K562 (cell line): ENCODE data around the gene RNASEH2A. TPM values are rescaled to one million over a fixed set of nuclear protein-coding genes. Genes with fewer than 3 reads are reported as not detected.

Experiments
- CHD2 ChIP-seq: IDR thresholded peaks from 2 replicates; pipeline ENCODE4 v1.6.1; 2011; ENCODE audit warnings: low read depth, low read length
- CREBBP ChIP-seq: IDR thresholded peaks from one replicate; pipeline ENCODE4 v1.6.1; 2012; ENCODE audit warnings: low read depth, mild to moderate bottlenecking, control low read depth, inconsistent platforms, low read length
- CXXC5 ChIP-seq: fragments of 250-450 bp; sonication (Bioruptor Pico); IDR thresholded peaks from 2 replicates; pipeline ENCODE4 v1.8.0; 2022; ENCODE audit warnings: inconsistent platforms, mild to moderate bottlenecking, moderate library complexity
- E2F4 ChIP-seq: sonication (generic); formaldehyde crosslinking; IDR thresholded peaks from 2 replicates; pipeline ENCODE4 v1.8.0; 2022; ENCODE audit warnings: mild to moderate bottlenecking, low read depth, missing genetic modification reagents
- FOXJ3 ChIP-seq: sonication (generic); formaldehyde crosslinking; IDR thresholded peaks from 2 replicates; pipeline ENCODE4 v1.4.0; 2020; ENCODE audit warnings: mild to moderate bottlenecking, missing genetic modification reagents
- MAFG ChIP-seq: fragments of 450-650 bp; conservative IDR thresholded peaks from 2 replicates; pipeline ENCODE4 v1.6.1; 2016; ENCODE audit warnings: missing genetic modification characterization, missing compliant biosample characterization
- MGA ChIP-seq: fragments of 450-650 bp; IDR thresholded peaks from 2 replicates; pipeline ENCODE4 v1.6.1; 2016; ENCODE audit warnings: mild to moderate bottlenecking, moderate library complexity
- NR2C1 ChIP-seq, 2 experiments: fragments of 450-650 bp; IDR thresholded peaks; 2 replicates each; pipeline ENCODE4 v1.6.1; 2017; ENCODE audit warnings: mild to moderate bottlenecking in 2 of 2, antibody characterized with exemption in 1 of 2, inconsistent platforms in 1 of 2, missing compliant biosample characterization in 1 of 2, missing genetic modification characterization in 1 of 2
- PCBP1 ChIP-seq: fragments of 200-400 bp; formaldehyde crosslinking; IDR thresholded peaks from 2 replicates; pipeline ENCODE4 v1.6.1; 2018; ENCODE audit warnings: mild to moderate bottlenecking, low read depth, low read length; ENCODE audit not compliant: poor library complexity, severe bottlenecking
- POLR2A ChIP-seq: fragments of 450-650 bp; conservative IDR thresholded peaks from 2 replicates; pipeline ENCODE4 v1.6.1; 2016
- RNF2 ChIP-seq: sonication (generic); IDR thresholded peaks from 2 replicates; pipeline ENCODE4 v1.6.1; 2016
- SETDB1 ChIP-seq: IDR thresholded peaks from one replicate; pipeline ENCODE4 v1.6.1; 2012; ENCODE audit warnings: low read length, control low read depth, inconsistent platforms
- THAP12 ChIP-seq: fragments of 250-450 bp; sonication (Bioruptor Pico); IDR thresholded peaks from 2 replicates; pipeline ENCODE4 v1.9.0; 2021; ENCODE audit warnings: mild to moderate bottlenecking, inconsistent platforms
- ZNF583 ChIP-seq: fragments of 250-450 bp; sonication (Bioruptor Pico); IDR thresholded peaks from 2 replicates; pipeline ENCODE4 v1.4.0; 2020
- ZNF785 ChIP-seq: fragments of 250-450 bp; sonication (Bioruptor Pico); IDR thresholded peaks from 2 replicates; pipeline ENCODE4 v1.4.0; 2020; ENCODE audit warnings: mild to moderate bottlenecking
- polyA plus RNA-seq, 8 experiments: library from polyadenylated mRNA; depleted of rRNA in 4 of 8; stranded (reverse) in 5 of 8; unstranded in 3 of 8; fragments of >200 nt; fragmentation: Nextera tagmentation in 2 of 8; fragmentation: Illumina TruSeq in 1 of 8; extraction: Ambion mirVana in 2 of 8; extraction: Trizol in 1 of 8; gene quantifications; 2 replicates each; pipeline versions ENCODE4 v1.2.1 to v1.2.3, GENCODE V29; 2011 to 2014; ENCODE audit warnings: inconsistent platforms in 1 of 8, missing spikeins in 1 of 8
- total RNA-seq, 7 experiments: library from RNA; depleted of rRNA in 6 of 7; stranded (reverse); fragments of >200 nt in 6 of 7; fragmentation: Illumina TruSeq in 2 of 7; extraction: Trizol in 2 of 7; gene quantifications; 2 replicates each; pipeline versions ENCODE4 v1.2.1 to v1.2.3, GENCODE V29; 2011 to 2021; ENCODE audit warnings: low replicate concordance in 1 of 7

Gene RNASEH2A
- total and polyA plus RNA-seq, 9 of the 15 experiments (the other 6 are each of a cell fraction or from before 2014, with no cell fraction given): 22.3 to 78.0 (median 61.7) TPM

- TF ChIP-seq THAP12: no peak
- TF ChIP-seq SETDB1: no peak
- TF ChIP-seq ZNF785 (CRISPR knock-in tag): no peak
- TF ChIP-seq CREBBP: no peak
- no peak for TF ChIP-seq CHD2
- 0 out of 2 replicates have a peak, but pooled peaks have one; percentile 30 for TF ChIP-seq POLR2A
- TF ChIP-seq RNF2: peak; percentile 86
- no peak for TF ChIP-seq PCBP1
- TF ChIP-seq MAFG (tag): no peak; the same call in 1 of the 2 replicates
- TF ChIP-seq E2F4 (CRISPR knock-in tag): no peak
- TF ChIP-seq CXXC5 (CRISPR knock-in tag): peak; percentile 77
- 0 out of 2 replicates have a peak, but pooled peaks have one; percentile 8 for TF ChIP-seq NR2C1 (IDR thresholded peaks at IDR 0.05)
- TF ChIP-seq NR2C1 (tag; IDR thresholded peaks at IDR 0.05): peak; percentile 2; the same call in 1 of the 2 replicates
- no peak for TF ChIP-seq FOXJ3
- peak; percentile 68 for TF ChIP-seq MGA
- peak; percentile 18; the same call in 1 of the 2 replicates for TF ChIP-seq ZNF583 (CRISPR knock-in tag)
Measured at GRCh38 chr19:12784394-12784870, 22.0 kb upstream of the RNASEH2A start (continued).
